SK-N-SH treated with all-trans-retinoic acid at 6 μM for 48 hours (cell line): ENCODE measurements around the gene BEX3.

ENCODE experiments used
- ATAC-seq: fragments of 200-7000 bp; cut with Tn5 transposase; 3 replicates; pipeline ENCODE4 v1.9.1; 2020; ENCODE audit warnings: mild to moderate bottlenecking, moderate library complexity
- ARNTL ChIP-seq: fragments of 450-650 bp; formaldehyde crosslinking; IDR thresholded peaks from 2 replicates; pipeline ENCODE4 v1.5.0; 2020; ENCODE audit warnings: low read depth, mild to moderate bottlenecking, moderate library complexity, borderline replicate concordance
- BACH2 ChIP-seq: fragments of 250-450 bp; sonication (Bioruptor Pico); IDR thresholded peaks from 2 replicates; pipeline ENCODE4 v1.9.0; 2021; ENCODE audit warnings: mild to moderate bottlenecking, borderline replicate concordance
- CSDC2 ChIP-seq: fragments of 250-450 bp; sonication (Bioruptor Pico); IDR thresholded peaks from 2 replicates; pipeline ENCODE4 v1.5.0; 2020; ENCODE audit warnings: mild to moderate bottlenecking, moderate library complexity
- CSRNP3 ChIP-seq: fragments of 250-450 bp; sonication (Bioruptor Pico); IDR thresholded peaks from 2 replicates; pipeline ENCODE4 v1.5.1; 2021; ENCODE audit warnings: mild to moderate bottlenecking, moderate library complexity
- ESRRG ChIP-seq: fragments of 250-450 bp; sonication (Bioruptor Pico); IDR thresholded peaks from 2 replicates; pipeline ENCODE4 v1.6.1; 2021; ENCODE audit warnings: mild to moderate bottlenecking
- GLIS3 ChIP-seq: fragments of 250-450 bp; sonication (Bioruptor Pico); IDR thresholded peaks from 2 replicates; pipeline ENCODE4 v1.5.0; 2020; ENCODE audit warnings: mild to moderate bottlenecking, moderate library complexity
- ISL1 ChIP-seq: fragments of 250-450 bp; sonication (Bioruptor Pico); IDR thresholded peaks from 2 replicates; pipeline ENCODE4 v2.1.2; 2022; ENCODE audit warnings: mild to moderate bottlenecking, moderate library complexity
- OSR1 ChIP-seq: fragments of 250-450 bp; sonication (Bioruptor Pico); IDR thresholded peaks from 2 replicates; pipeline ENCODE4 v1.8.0; 2022; ENCODE audit warnings: moderate library complexity, mild to moderate bottlenecking, inconsistent platforms
- POU6F1 ChIP-seq: fragments of 250-450 bp; sonication (Bioruptor Pico); IDR thresholded peaks from 2 replicates; pipeline ENCODE4 v1.8.0; 2021; ENCODE audit warnings: low read depth, mild to moderate bottlenecking, moderate library complexity, borderline replicate concordance
- PPARA ChIP-seq: fragments of 250-450 bp; sonication (Bioruptor Pico); IDR thresholded peaks from 2 replicates; pipeline ENCODE4 v1.5.0; 2020; ENCODE audit warnings: mild to moderate bottlenecking, borderline replicate concordance
- RARB ChIP-seq: fragments of 250-450 bp; sonication (Bioruptor Pico); IDR thresholded peaks from 2 replicates; pipeline ENCODE4 v1.8.0; 2021; ENCODE audit warnings: mild to moderate bottlenecking, moderate library complexity
- SNAI2 ChIP-seq: fragments of 250-450 bp; sonication (Bioruptor Pico); IDR thresholded peaks from 2 replicates; pipeline ENCODE4 v1.5.0; 2020; ENCODE audit warnings: mild to moderate bottlenecking, moderate library complexity
- TOX ChIP-seq: fragments of 250-450 bp; sonication (Bioruptor Pico); IDR thresholded peaks from 2 replicates; pipeline ENCODE4 v1.8.0; 2021; ENCODE audit warnings: mild to moderate bottlenecking, moderate library complexity, borderline replicate concordance
- ZC3H10 ChIP-seq: fragments of 250-450 bp; sonication (Bioruptor Pico); IDR thresholded peaks from 2 replicates; pipeline ENCODE4 v1.5.1; 2021; ENCODE audit warnings: mild to moderate bottlenecking, moderate library complexity
- ZFP3 ChIP-seq: fragments of 250-450 bp; sonication (Bioruptor Pico); IDR thresholded peaks from 2 replicates; pipeline ENCODE4 v1.5.0; 2020; ENCODE audit warnings: mild to moderate bottlenecking, moderate library complexity
- ZFP30 ChIP-seq: fragments of 450-650 bp; formaldehyde crosslinking; IDR thresholded peaks from 2 replicates; pipeline ENCODE4 v1.5.0; 2022; ENCODE audit warnings: mild to moderate bottlenecking, moderate library complexity
- ZNF565 ChIP-seq: fragments of 450-650 bp; formaldehyde crosslinking; conservative IDR thresholded peaks from 2 replicates; pipeline ENCODE4 v1.5.0; 2020; ENCODE audit warnings: low read depth, mild to moderate bottlenecking, moderate library complexity
- ZNF70 ChIP-seq: fragments of 450-650 bp; formaldehyde crosslinking; IDR thresholded peaks from 2 replicates; pipeline ENCODE4 v1.5.0; 2020; ENCODE audit warnings: mild to moderate bottlenecking, moderate library complexity
- ZNF8 ChIP-seq: fragments of 450-650 bp; formaldehyde crosslinking; IDR thresholded peaks from 2 replicates; pipeline ENCODE4 v1.5.0; 2020; ENCODE audit warnings: mild to moderate bottlenecking, moderate library complexity
- TF ChIP-seq, protein P1 (sequence below): fragments of 250-450 bp; sonication (Bioruptor Pico); IDR thresholded peaks from 2 replicates; pipeline ENCODE4 v1.8.0; 2020; ENCODE audit warnings: mild to moderate bottlenecking, moderate library complexity, borderline replicate concordance
- TF ChIP-seq, protein P2 (sequence below): fragments of 250-450 bp; sonication (Bioruptor Pico); IDR thresholded peaks from 2 replicates; pipeline ENCODE4 v1.5.1; 2020; ENCODE audit warnings: low read depth, mild to moderate bottlenecking, moderate library complexity
- TF ChIP-seq, protein P3 (sequence below): fragments of 250-450 bp; sonication (Bioruptor Pico); IDR thresholded peaks from 2 replicates; pipeline ENCODE4 v1.5.0; 2020; ENCODE audit warnings: mild to moderate bottlenecking, moderate library complexity

The BEX3 gene

GRCh38 chrX:103396660-103397059 lies 20.3 kb downstream of the BEX3 start:
- ATAC-seq = no peak
- TF ChIP-seq ZNF565 (no peak), ZNF70 (CRISPR knock-in tag) (no peak), TOX (CRISPR knock-in tag) (no peak), OSR1 (CRISPR knock-in tag) (no peak), ESRRG (CRISPR knock-in tag) (no peak), PPARA (CRISPR knock-in tag) (no peak), ZC3H10 (CRISPR knock-in tag) (no peak), CSDC2 (CRISPR knock-in tag) (no peak), ISL1 (CRISPR knock-in tag) (no peak), ZNF8 (no peak), ZFP30 (CRISPR knock-in tag) (no peak), BACH2 (CRISPR knock-in tag) (no peak), CSRNP3 (CRISPR knock-in tag) (no peak), ZFP3 (CRISPR knock-in tag) (no peak)
- TF ChIP-seq, protein P1, sequence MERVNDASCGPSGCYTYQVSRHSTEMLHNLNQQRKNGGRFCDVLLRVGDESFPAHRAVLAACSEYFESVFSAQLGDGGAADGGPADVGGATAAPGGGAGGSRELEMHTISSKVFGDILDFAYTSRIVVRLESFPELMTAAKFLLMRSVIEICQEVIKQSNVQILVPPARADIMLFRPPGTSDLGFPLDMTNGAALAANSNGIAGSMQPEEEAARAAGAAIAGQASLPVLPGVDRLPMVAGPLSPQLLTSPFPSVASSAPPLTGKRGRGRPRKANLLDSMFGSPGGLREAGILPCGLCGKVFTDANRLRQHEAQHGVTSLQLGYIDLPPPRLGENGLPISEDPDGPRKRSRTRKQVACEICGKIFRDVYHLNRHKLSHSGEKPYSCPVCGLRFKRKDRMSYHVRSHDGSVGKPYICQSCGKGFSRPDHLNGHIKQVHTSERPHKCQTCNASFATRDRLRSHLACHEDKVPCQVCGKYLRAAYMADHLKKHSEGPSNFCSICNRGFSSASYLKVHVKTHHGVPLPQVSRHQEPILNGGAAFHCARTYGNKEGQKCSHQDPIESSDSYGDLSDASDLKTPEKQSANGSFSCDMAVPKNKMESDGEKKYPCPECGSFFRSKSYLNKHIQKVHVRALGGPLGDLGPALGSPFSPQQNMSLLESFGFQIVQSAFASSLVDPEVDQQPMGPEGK (CRISPR knock-in tag) = no peak
- TF ChIP-seq, protein P2, sequence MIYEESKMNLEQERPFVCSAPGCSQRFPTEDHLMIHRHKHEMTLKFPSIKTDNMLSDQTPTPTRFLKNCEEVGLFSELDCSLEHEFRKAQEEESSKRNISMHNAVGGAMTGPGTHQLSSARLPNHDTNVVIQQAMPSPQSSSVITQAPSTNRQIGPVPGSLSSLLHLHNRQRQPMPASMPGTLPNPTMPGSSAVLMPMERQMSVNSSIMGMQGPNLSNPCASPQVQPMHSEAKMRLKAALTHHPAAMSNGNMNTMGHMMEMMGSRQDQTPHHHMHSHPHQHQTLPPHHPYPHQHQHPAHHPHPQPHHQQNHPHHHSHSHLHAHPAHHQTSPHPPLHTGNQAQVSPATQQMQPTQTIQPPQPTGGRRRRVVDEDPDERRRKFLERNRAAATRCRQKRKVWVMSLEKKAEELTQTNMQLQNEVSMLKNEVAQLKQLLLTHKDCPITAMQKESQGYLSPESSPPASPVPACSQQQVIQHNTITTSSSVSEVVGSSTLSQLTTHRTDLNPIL (CRISPR knock-in tag) = no peak

- ATAC-seq = no peak
- no peak for TF ChIP-seq POU6F1
- no peak for TF ChIP-seq ISL1 (CRISPR knock-in tag)
- TF ChIP-seq ZFP30 (CRISPR knock-in tag) = no peak
- TF ChIP-seq, protein P3, sequence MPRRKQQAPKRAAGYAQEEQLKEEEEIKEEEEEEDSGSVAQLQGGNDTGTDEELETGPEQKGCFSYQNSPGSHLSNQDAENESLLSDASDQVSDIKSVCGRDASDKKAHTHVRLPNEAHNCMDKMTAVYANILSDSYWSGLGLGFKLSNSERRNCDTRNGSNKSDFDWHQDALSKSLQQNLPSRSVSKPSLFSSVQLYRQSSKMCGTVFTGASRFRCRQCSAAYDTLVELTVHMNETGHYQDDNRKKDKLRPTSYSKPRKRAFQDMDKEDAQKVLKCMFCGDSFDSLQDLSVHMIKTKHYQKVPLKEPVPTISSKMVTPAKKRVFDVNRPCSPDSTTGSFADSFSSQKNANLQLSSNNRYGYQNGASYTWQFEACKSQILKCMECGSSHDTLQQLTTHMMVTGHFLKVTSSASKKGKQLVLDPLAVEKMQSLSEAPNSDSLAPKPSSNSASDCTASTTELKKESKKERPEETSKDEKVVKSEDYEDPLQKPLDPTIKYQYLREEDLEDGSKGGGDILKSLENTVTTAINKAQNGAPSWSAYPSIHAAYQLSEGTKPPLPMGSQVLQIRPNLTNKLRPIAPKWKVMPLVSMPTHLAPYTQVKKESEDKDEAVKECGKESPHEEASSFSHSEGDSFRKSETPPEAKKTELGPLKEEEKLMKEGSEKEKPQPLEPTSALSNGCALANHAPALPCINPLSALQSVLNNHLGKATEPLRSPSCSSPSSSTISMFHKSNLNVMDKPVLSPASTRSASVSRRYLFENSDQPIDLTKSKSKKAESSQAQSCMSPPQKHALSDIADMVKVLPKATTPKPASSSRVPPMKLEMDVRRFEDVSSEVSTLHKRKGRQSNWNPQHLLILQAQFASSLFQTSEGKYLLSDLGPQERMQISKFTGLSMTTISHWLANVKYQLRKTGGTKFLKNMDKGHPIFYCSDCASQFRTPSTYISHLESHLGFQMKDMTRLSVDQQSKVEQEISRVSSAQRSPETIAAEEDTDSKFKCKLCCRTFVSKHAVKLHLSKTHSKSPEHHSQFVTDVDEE (CRISPR knock-in tag) = no peak
- no peak for TF ChIP-seq RARB
- TF ChIP-seq ZFP3 (CRISPR knock-in tag) = no peak
- TF ChIP-seq ZNF8 = no peak
- TF ChIP-seq, protein P2 (CRISPR knock-in tag) = no peak
- no peak for TF ChIP-seq CSRNP3 (CRISPR knock-in tag)
- no peak for TF ChIP-seq GLIS3 (CRISPR knock-in tag)
- no peak for TF ChIP-seq SNAI2 (CRISPR knock-in tag)
- TF ChIP-seq PPARA (CRISPR knock-in tag) = no peak
- no peak for TF ChIP-seq ZNF565
- no peak for TF ChIP-seq TOX (CRISPR knock-in tag)
- no peak for TF ChIP-seq BACH2 (CRISPR knock-in tag)
- no peak for TF ChIP-seq CSDC2 (CRISPR knock-in tag)
- TF ChIP-seq ESRRG (CRISPR knock-in tag) = no peak
- TF ChIP-seq, protein P1 (CRISPR knock-in tag) = no peak
- TF ChIP-seq ARNTL = no peak
- TF ChIP-seq, all 23 proteins: peak for 0
Measured at GRCh38 chrX:103397707-103398106, 21.4 kb downstream of the BEX3 start.
